ENCODE data around the gene ARRDC3. TPM values are rescaled to one million over a fixed set of nuclear protein-coding genes. Genes with fewer than 3 reads are reported as not detected.

ARRDC3 gene
- total and polyA plus RNA-seq, 11 donors, result 3.3 to 53.6 (median 8.9) TPM

- 92 to 100% (median 95%) methylated on average over 1 of the region's 1 CpG for WGBS, 4 donors
- ATAC-seq (no peak), DNase-seq (no peak)
- Histone ChIP-seq H3K4me3 (no peak overlapping the region), H3K4me1 (peaks cover 0 to 21% (median 0%) of the 10 kb centered on the region in 12 donors), H3K36me3 (peaks cover 0 to 48% (median 42%) of the 10 kb centered on the region in 9 donors), H3K9me3 (no peaks in the 10 kb centered on the region), H3K27ac (no peak overlapping the region), H3K27me3 (no peaks in the 10 kb centered on the region)
- intact Hi-C loops (cut with DNase I), result loop anchor here in 1 of 10 donors (10.0 kb wide), 1 partner anchor 52 kb away; no protein-coding TSS in a partner anchor
- no peak for TF ChIP-seq POLR2A (IDR thresholded peaks at IDR 0.05)
- TF ChIP-seq, protein P1, sequence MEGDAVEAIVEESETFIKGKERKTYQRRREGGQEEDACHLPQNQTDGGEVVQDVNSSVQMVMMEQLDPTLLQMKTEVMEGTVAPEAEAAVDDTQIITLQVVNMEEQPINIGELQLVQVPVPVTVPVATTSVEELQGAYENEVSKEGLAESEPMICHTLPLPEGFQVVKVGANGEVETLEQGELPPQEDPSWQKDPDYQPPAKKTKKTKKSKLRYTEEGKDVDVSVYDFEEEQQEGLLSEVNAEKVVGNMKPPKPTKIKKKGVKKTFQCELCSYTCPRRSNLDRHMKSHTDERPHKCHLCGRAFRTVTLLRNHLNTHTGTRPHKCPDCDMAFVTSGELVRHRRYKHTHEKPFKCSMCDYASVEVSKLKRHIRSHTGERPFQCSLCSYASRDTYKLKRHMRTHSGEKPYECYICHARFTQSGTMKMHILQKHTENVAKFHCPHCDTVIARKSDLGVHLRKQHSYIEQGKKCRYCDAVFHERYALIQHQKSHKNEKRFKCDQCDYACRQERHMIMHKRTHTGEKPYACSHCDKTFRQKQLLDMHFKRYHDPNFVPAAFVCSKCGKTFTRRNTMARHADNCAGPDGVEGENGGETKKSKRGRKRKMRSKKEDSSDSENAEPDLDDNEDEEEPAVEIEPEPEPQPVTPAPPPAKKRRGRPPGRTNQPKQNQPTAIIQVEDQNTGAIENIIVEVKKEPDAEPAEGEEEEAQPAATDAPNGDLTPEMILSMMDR (IDR thresholded peaks at IDR 0.05), result no peak
These were observed 16.6 kb downstream of the ARRDC3 start for GRCh38 chr5:91366551-91366950.

- intact Hi-C loops (cut with DNase I), result loop anchor here in 1 of 10 donors (10.0 kb wide), 1 partner anchor 51 kb away; no protein-coding TSS in a partner anchor
- H3K9me3 ChIP-seq, result peaks cover 0 to 5% (median 0%) of the 10 kb centered on the region in 12 donors
- no peak for TF ChIP-seq POLR2A (IDR thresholded peaks at IDR 0.05)
- TF ChIP-seq, protein P1 (IDR thresholded peaks at IDR 0.05), result no peak
- peaks cover 0 to 18% (median 0%) of the 10 kb centered on the region in 12 donors for H3K4me1 ChIP-seq
- WGBS, 4 donors, result 91 to 97% (median 95%) methylated on average over 3 of the region's 3 CpGs
- H3K27ac ChIP-seq, result no peak overlapping the region
- H3K36me3 ChIP-seq, result peaks cover 0 to 38% (median 31%) of the 10 kb centered on the region in 9 donors
- H3K27me3 ChIP-seq, result no peaks in the 10 kb centered on the region
- H3K4me3 ChIP-seq, result no peak overlapping the region
- no peak for ATAC-seq
- no peak for DNase-seq
These were observed 17.6 kb downstream of the ARRDC3 start for GRCh38 chr5:91365498-91365897.

- Histone ChIP-seq H3K9me3 (peaks cover 0 to 5% (median 0%) of the 10 kb centered on the region in 12 donors), H3K4me1 (peaks cover 0 to 7% (median 0%) of the 10 kb centered on the region in 12 donors), H3K4me3 (no peak overlapping the region), H3K27ac (no peak overlapping the region), H3K36me3 (peaks cover 0 to 12% (median 6%) of the 10 kb centered on the region in 9 donors), H3K27me3 (no peaks in the 10 kb centered on the region)
- TF ChIP-seq, protein P1 (IDR thresholded peaks at IDR 0.05), result no peak
- TF ChIP-seq POLR2A (IDR thresholded peaks at IDR 0.05), result no peak
- ATAC-seq (no peak), DNase-seq (no peak)
- intact Hi-C loops (cut with DNase I), result loop anchor here in 2 of 10 donors (5.0 to 10.0 kb wide), 2 partner anchors 46 to 48 kb away; no protein-coding TSS in a partner anchor
- WGBS, 4 donors, result 96 to 100% (median 98%) methylated on average over 1 of the region's 1 CpG
These were observed 20.2 kb downstream of the ARRDC3 start for GRCh38 chr5:91362935-91363334.

DNA sequence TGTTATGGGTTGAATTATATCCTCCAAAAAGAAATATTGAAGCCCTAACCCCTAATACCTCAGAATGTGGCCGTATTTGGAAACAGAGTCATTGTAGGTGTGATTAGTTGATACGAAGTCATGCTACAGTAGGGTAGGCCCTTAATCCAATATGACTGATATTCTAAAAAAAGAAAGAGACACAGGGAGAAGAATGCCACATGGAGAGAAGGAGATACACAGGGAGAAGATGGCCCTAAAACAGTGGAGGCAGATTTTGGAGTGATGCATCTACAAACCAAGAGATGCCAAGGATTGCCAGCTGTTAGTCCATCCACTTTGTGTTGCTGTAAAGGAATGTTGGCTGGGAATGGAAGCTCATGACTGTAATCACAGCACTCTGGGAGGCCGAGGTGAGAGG lies 21.3 kb downstream of the ARRDC3 start:
- intact Hi-C loops (cut with DNase I), result loop anchor here in 2 of 10 donors (5.0 to 10.0 kb wide), 2 partner anchors 44 to 47 kb away; no protein-coding TSS in a partner anchor
- Histone ChIP-seq H3K9me3 (peaks cover 0 to 5% (median 0%) of the 10 kb centered on the region in 12 donors), H3K27ac (no peak overlapping the region), H3K36me3 (peaks cover 0 to under 1% (median 0%) of the 10 kb centered on the region in 9 donors), H3K4me1 (peaks cover 0 to 7% (median 0%) of the 10 kb centered on the region in 12 donors), H3K4me3 (no peak overlapping the region), H3K27me3 (no peaks in the 10 kb centered on the region)
- 87 to 94% (median 90%) methylated on average over 3 of the region's 3 CpGs for WGBS, 4 donors
- ATAC-seq (no peak), DNase-seq (no peak)
- TF ChIP-seq, protein P1 (IDR thresholded peaks at IDR 0.05), result no peak
- no peak for TF ChIP-seq POLR2A (IDR thresholded peaks at IDR 0.05)

Data from heart left ventricle (tissue), 16 donors.